GM18511 (cell line): ENCODE data around the gene MAEA.

Experiments
- ATAC-seq: cut with Tn5 transposase; IDR thresholded peaks from one replicate; pipeline ENCODE4 v1.9.1; 2021; ENCODE audit warnings: mild to moderate bottlenecking, moderate library complexity; ENCODE audit not compliant: unreplicated experiment

Gene MAEA

DNA sequence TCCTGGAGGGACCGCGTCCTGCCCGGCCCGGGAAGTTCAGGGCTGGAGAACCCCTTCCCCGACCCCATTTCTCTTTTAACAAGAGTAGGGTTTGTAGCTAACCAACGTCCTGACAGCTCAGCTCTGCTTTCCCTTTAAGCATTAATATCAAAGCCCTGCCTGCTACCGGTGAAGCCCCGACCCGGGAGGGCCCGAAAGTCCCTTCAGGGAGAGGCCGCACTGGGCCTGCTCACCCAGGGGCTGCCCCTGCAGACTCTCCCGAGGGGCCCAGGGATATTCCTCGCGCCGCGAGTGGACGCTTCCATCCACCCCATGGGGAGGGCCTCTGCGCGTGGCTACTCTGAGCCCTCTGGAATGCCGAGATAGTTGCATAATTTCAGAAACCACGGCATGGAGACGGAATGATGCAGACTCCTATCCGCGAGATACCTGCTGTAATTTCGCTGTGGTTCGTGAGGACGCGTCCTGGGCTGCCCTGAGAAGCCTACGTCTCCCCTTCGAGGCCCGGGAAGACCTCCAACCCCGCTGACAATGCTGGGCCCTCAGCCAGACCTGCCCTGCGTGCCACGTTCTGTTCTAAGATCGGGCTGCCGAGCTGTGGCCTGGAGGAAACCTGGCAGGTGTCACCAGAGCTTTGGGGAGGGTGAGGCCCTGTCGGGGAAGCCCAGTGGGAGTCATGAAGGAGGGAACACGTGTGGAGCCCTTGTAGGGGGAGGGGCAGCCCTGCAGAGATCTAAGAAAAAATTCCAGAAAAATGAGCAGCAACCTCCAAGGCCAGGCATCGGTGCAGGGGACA is 39.8 kb upstream of the MAEA start:
- ATAC-seq, result peak; percentile 1

DNA sequence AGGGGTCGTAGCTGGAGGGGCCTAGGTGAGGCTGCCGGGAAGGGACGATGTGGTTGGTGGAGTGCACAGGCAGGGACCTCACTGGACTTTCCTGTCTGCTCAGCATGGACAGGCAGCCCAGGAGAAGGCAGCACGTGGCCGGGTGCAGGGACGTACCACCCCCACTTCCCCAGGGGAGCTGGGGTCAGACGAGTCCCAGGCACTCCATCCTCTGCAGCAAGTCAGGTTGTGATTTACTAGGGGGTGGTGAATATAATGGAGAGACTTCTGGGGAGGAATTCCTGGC is 39.2 kb upstream of the MAEA start:
- no peak for ATAC-seq

DNA sequence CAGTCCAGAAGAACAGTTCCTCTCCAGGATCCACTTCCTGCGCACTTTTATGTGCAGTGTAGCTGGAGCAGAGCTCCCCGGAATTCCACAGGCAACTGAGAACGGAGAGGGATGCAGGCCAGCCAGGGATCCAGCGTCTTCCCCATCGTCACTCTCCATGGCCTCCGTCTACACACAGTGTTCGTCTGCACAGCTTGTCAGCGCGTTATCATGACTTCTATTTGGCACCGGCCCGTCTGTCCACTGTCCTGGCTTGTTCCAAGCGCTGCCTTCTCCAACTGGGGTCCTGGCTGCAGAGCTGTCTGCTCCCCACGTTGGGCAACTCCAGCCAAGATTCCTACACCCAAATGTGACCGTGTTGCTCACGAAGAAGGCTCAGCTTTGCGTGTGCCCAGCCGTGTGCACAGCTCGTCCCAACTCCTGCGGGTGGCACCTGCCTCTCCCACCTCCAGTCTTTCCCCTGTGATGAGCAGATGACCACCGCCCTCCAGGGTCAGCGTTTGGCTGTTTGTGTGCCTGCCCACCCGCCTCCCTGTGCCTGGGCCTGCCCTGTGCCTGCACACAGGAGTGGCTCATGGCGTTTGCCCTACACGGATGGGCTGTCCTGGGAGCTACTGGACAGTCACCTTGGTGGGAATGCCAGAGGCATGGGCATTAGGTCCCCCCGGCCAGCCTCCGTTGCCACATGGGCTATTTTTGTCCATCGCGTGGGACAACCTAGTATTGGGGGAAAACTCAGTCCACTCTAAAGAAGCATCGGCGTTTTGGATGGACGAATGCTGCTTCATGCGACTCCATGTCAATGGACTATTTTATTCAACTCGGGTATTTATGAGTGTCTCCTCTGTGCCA is 38.5 kb upstream of the MAEA start:
- no peak for ATAC-seq

DNA sequence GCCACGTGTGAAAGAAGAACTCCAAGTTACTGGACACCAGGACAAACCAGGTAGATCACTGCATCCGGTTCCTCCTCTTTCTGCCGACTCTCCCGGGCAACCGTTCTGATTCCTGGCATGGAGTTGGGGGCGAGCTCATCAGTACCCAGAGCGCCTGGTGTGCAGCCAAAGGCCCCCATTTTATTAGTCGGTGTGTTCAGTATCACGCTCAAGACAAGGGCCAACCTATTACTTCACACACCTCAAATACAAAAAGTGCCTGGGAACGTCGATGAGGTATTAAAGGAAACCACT is 38.0 kb upstream of the MAEA start:
- no peak for ATAC-seq

DNA sequence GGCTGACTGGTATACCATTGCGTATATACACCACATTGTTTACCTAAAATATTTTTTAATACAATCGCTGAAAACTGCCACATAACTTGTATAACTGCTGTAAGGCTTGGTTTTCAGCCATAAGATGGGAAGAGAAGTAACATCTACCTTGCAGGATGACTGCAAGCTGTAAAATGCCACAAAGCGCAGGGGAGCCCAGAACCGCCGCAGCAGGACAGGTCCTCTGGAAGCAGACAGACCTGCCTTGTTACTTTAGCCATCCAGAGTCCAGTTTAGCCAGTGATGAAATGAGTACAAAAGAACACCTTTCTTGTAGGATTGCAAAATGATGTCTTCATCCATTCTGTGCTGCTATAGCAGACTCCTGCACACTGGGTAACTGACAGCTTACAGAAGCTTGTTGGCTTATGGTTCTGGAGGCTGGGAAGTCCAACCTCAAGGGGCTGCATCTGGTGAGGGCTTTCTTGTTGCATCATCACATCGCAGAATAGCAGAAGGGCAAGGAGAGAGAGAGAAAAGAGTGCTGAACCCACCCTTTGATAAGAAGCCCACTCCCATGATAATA is 36.7 kb upstream of the MAEA start:
- no peak for ATAC-seq

DNA sequence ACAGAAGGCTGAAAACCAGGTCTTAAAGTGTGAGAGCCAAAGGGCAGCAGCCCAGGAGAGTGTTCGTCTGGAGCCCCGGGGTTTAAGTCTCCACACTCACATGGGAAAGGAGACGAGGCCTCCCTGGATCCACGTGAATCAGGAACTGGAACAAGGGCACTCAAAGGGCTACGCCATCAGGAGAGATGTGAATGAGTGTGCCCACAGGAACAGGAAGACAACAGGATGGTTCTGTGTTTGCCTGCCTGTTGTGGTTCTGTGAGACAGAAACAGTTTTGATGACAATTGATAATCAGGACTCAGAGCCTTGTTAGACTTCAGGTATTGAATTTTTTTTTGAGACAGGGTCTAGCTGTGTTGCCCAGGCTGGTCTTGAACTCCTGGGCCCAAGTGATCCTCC is 35.9 kb upstream of the MAEA start:
- ATAC-seq, result no peak

DNA sequence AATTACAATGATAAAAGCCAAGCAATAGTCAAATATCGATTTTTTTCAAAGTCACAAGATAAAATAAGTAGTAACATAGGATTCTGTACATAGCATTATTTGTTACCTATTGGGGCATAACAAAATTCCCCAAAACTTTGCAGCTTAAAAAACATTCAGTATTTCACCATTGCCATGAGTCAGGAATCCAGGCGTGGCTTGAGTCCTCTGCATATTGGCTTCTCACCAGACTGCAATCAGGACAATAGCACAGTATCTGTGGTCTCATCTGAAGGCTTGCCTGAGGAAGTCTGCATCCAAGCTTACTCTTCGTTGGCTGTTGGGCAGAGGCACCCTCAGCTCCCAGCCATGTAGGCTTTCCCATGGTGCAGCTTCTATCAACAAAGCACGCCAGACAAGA is 34.5 kb upstream of the MAEA start:
- no peak for ATAC-seq

DNA sequence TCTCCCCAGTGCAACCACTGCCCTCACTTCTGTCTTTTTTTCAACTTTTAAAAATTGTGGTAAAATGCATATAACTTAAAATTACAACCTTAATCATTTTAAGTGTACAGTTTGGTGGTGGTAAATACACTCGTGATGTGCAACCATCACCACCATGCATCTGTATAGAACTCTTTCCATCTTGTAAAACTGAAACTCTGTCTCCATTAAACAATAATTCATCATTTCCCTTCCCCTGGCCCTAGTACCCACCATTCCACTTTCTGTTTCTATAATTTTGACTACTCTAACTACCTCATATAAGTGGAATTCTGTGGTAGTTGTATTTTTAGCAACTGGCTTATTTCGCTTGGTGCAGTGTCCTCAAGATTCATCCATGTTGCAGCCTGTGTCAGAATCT is 34.0 kb upstream of the MAEA start:
- ATAC-seq, result no peak

DNA sequence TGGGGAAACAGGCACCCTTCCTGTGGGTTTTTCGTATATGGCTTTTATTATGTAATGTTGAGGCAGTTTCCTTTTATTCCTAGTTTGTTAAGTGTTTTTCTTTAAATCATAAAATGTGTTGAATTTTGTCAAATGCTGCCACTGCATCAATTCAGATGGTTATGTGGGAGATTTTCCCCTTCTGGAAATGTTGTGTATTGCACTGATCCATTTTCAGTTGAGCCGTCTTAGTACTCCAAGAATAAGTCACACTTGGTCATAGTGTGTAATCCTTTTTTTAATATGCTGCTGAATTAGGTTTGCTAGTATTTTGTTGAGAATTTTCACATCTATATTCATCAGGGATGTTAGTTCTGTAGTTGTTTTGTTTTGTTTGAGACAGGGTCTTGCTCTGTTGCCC is 31.2 kb upstream of the MAEA start:
- ATAC-seq, result no peak

DNA sequence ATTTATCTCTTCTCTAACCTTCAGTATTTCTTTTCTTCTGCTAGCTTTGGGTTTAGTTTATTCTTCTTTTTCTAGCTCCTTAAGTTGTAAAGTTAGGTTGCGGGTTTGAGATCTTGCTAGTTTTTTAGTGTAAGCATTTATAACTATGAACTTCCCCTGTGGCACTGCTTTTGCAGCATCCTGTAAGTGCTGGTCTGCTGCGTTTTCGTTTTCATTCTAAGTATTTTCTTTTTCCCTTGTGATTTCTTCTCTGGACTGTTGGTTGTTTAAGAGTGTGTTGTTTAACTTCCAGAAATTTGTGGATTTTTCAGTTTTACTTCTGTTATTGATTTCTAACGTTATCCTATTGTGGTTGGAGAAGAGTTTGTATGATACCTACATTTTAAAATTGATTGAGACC is 29.7 kb upstream of the MAEA start:
- no peak for ATAC-seq

DNA sequence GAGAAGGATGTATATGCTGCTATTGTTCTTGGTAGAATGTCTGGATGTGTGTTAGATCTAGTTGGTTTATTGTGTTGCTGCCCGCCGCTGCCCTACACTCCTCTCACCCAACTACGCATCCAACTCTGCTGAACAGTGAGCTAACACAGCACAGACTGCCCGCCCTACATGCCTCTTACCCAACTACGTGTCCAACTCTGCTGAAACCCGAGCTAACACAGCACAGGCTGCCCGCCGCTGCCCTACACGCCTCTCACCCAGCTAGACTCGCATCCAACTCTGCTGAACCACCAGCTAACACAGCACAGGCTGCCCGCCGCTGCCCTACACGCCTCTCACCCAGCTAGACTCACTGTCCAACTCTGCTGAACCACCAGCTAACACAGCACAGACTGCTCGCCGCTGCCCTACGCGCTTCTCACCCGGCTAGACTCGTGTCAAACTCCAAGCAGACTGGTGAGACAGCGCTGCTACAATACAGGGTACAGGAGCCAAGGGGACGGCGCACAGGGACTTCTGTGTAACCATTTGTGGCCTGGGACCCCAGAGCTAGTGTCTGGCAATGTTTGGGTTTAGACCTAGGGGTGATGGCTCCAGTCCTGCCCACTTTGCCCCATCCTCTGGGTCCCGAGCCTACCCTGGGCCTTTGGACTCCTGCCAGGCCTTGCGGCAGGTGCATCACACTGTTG is 29.1 kb upstream of the MAEA start:
- no peak for ATAC-seq

DNA sequence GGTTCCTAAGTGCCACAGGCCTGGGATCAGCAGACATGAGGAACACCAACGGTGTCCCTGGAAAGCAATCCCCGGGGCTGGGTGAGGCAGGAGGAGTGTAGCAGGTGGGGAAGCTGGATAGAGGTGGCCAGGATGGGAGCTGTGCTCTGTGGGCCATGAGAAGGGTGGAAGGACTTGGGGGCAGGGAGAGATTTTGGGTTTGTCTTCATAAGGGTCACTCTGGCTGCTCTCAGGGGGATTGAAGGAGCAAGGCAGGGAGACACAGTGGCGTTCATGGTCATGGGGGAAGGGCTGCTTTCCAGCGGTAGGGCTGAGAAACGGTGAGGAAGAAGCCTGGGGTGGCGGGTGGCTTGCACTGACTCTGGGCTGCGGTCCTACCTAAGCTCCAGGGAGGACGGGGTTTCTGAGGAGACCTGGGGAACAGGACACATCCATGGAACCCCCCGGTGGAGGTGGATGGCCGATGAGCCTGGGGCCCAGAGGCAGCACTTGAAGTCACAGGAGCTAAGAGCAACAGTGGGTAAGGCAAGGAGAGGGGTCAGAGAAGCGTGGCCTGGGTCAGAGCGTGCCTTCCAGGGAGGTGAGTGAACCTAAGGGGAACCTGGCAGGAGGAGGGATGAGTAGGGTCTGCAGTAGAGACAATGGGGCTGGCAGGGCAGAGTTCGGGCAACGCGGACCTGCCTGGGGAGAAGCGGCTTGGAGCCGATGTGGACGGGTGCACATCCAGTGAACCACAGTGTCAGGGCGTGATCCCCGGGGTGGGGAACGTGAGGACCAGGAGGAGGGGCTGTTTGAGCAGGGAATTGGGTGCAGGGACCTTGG is 28.4 kb upstream of the MAEA start:
- ATAC-seq, result no peak

DNA sequence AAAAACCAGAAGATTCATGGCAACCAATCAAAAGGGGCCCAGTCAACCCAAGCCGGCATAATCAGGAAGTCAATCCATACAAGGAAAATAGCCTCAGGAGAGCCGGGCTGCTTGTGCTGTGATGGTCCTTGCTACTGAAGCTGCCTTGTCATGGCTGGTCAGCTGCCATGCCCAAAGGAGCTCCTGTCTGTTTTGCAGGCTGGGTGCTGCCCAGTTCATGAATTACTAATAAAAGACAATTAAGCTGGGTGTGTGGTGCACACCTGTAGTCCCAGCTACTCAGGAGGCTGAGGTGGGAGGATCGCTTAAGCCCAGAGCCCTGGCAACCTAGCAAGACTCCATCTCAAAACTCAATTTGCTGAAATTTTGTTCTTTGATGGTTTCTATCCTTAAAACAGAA is 24.7 kb upstream of the MAEA start:
- no peak for ATAC-seq

DNA sequence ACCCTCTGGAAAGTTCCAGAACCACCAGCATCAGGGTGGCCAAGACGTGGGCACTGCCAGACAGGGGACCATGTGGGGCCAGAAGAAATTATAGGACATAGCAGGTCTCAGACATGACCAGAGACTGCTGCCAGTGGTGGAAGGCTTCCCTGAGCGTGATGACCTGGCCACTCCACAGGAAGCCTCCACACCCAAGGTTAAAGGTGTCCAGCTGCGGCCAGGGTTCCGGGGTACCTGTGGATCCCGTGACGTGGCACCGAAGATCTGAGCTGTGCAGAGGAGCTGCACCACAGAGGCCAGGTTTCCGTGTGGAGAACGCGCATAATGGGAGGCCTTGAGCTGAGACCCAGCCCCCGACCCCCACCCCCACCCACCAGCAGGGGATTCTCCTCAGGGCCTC is 24.3 kb upstream of the MAEA start:
- no peak for ATAC-seq

DNA sequence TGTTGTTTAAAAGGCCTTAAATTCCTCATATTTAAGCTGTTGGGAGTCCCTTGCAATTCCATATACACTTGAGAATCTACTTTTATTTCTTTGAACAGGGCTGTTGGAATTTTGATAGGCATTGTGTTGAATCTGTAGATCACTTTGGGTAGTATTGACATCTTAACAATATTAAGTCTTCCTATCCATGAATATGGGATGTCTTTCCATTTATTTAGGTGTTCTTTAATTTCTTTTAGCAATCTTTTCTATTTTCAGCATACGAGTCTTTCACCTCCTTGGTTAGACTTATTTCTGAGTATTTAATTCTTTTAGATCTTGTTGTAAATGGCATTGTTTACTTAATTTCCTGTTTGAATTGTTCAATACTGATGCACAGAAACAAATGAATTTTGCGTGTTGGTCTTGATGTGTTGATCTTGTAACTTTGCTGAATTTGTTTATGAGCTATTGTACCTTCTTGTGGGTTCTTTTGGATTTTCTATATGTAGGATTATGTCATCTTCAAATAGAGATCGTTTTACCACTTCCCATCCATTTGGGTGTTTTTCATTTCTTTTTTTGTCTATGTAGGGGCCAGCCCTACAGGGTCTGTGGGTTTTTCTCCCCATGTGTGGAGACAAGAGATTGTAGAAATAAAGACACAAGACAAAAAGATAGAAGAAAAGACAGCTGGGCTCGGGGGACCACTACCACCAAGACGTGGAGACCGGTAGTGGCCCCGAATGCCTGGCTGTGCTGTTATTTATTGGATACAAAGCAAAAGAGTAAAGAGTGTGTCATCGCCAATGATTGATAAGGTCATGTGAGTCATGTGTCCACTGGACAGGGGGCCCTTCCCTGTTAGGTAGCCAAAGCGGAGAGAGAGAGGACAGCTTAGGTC is 22.6 kb upstream of the MAEA start:
- ATAC-seq, result no peak

DNA sequence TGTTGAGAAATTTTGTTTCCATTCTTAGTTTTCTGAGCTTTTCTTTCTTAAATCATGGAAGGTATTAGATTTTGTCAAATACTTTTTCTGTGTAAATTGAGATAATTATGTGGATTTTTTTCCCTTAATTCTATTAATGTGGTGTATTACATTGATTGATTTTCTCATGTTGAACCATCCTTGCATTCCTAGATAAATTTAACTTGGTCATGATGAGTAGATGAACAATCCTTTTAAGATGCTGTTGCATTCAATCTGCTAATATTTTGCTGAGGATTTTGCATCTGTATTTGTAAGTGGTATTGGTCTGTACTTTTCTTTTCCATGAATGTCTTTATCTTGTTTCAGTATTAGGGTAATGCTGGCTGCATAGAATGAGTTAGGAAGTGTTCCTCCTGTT is 20.5 kb upstream of the MAEA start:
- ATAC-seq, result no peak

DNA sequence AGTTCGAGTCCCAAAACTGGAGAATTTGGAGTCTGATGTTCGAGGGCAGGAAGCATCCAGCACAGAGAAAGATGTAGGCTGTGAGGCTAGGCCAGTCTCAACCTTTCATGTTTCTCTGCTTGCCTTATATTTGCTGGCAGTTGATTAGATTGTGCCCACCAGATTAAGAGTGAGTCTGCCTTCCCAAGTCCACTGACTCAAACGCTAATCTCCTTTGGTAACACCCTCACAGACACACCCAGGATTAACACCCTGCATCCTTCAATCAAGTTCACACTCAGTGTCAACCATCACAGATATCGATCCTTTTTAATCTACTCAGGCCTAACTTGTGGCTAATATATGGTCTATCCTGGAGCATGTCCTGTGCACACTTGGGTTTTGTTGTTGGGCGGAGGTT is 18.0 kb upstream of the MAEA start:
- no peak for ATAC-seq

DNA sequence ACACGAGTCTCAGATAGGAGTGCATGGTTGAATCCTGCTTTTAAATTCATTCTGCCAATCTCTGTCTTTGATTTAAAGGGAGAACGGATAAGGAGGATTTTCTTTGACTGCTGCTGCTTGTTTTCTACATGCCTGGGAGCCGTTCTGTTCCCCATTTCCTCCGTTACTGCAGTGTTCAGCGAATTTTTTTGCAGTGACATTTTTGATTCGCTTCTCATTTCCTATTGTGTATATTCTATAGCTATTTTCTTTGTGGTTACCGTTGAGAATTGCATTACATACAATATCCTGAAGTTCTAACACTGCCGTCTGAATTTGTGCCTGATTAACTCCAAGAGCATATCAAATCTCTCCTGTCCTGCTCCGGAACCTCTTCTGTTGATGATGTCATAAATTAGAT is 14.8 kb upstream of the MAEA start:
- ATAC-seq, result no peak

DNA sequence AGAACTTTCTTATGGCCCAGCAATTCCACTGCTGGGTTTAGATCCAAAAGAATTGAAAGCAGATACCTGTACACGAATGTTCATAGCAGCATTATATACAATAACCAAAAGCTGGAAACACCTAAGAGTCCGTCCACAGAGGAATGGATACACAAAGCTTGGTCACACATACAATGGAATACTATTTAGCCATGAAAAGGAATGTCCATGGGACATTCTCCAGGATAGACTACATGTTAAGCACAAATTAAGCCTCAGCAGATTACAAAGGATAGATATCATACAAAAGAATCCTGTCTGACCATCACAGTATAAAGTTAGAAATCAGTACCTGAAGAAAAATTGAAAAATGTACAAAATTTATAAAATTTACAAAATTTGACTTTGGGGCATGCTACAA is 12.7 kb upstream of the MAEA start:
- ATAC-seq, result no peak
